Ishikawa (cell line): Measurements from ENCODE around the gene AKAP9.

Source experiments
- CREB1 ChIP-seq: IDR thresholded peaks from 2 replicates; pipeline ENCODE4 v1.6.1; 2012; ENCODE audit warnings: low read depth
- EP300 ChIP-seq: IDR thresholded peaks from 2 replicates; pipeline ENCODE4 v1.6.1; 2012; ENCODE audit warnings: borderline replicate concordance
- FOXM1 ChIP-seq: IDR thresholded peaks from 2 replicates; pipeline ENCODE4 v1.6.1; 2012; ENCODE audit warnings: low read depth, borderline replicate concordance
- MAX ChIP-seq: IDR thresholded peaks from 2 replicates; pipeline ENCODE4 v1.6.1; 2012
- NFIC ChIP-seq: IDR thresholded peaks from 2 replicates; pipeline ENCODE4 v1.6.1; 2012
- RAD21 ChIP-seq: IDR thresholded peaks from 2 replicates; pipeline ENCODE4 v1.6.1; 2012; ENCODE audit warnings: low read depth
- REST ChIP-seq: IDR thresholded peaks from 2 replicates; pipeline ENCODE4 v1.6.1; 2012; ENCODE audit warnings: low read depth, mild to moderate bottlenecking
- TAF1 ChIP-seq: IDR thresholded peaks from 2 replicates; pipeline ENCODE4 v1.6.1; 2012; ENCODE audit warnings: low read depth, mild to moderate bottlenecking
- TCF12 ChIP-seq: IDR thresholded peaks from 2 replicates; pipeline ENCODE4 v1.6.1; 2012; ENCODE audit warnings: low read depth
- TEAD4 ChIP-seq: IDR thresholded peaks from 2 replicates; pipeline ENCODE4 v1.6.1; 2012
- USF1 ChIP-seq: IDR thresholded peaks from 2 replicates; pipeline ENCODE4 v1.6.1; 2012
- YY1 ChIP-seq: IDR thresholded peaks from 2 replicates; pipeline ENCODE4 v1.6.1; 2012; ENCODE audit warnings: low read depth
- ZBTB7A ChIP-seq: IDR thresholded peaks from 2 replicates; pipeline ENCODE4 v1.6.1; 2012; ENCODE audit warnings: low read depth

- TF ChIP-seq YY1 (no peak), NFIC (no peak), CREB1 (no peak), EP300 (no peak), REST (no peak), TAF1 (no peak), TEAD4 (no peak), RAD21 (no peak), TCF12 (no peak), FOXM1 (no peak), ZBTB7A (no peak), MAX (no peak), USF1 (no peak)
Measured at GRCh38 chr7:91993976-91994375, 53.3 kb downstream of the AKAP9 start.
